SK-N-DZ (cell line): ENCODE data around the gene KIF9.
"Not testable (repeated sequence)": the region's sequence is repeated elsewhere in the genome, so short reads cannot be mapped to it uniquely, and the experiment has no call there.

Experiments used
- DNase-seq: peaks from one replicate; pipeline ENCODE4 v3.0.0-alpha.2; 2015; ENCODE audit warnings: low spot score

The KIF9 gene

GRCh38 chr3:47251689-47252088, 30.9 kb downstream of the KIF9 start:
- no peak for DNase-seq

- not testable (repeated sequence) for DNase-seq
Observed at GRCh38 chr3:47251085-47251484, 31.5 kb downstream of the KIF9 start.

- DNase-seq, result no peak
Observed at GRCh38 chr3:47250309-47251060, 32.1 kb downstream of the KIF9 start.

GRCh38 chr3:47247131-47248064, 35.2 kb downstream of the KIF9 start:
- no peak for DNase-seq

GRCh38 chr3:47245271-47245670, 37.3 kb downstream of the KIF9 start:
- no peak for DNase-seq

GRCh38 chr3:47244531-47245100, 38.0 kb downstream of the KIF9 start:
- no peak for DNase-seq

GRCh38 chr3:47243419-47244147, 39.0 kb downstream of the KIF9 start:
- no peak for DNase-seq

GRCh38 chr3:47239929-47240328, 42.7 kb downstream of the KIF9 start:
- no peak for DNase-seq

- no peak for DNase-seq
Observed at GRCh38 chr3:47238017-47238416, 44.6 kb downstream of the KIF9 start.

- no peak for DNase-seq
Observed at GRCh38 chr3:47228088-47228487, 54.5 kb downstream of the KIF9 start.

- no peak for DNase-seq
Observed at GRCh38 chr3:47227678-47228077, 54.9 kb downstream of the KIF9 start.

GRCh38 chr3:47225310-47225906, 57.2 kb downstream of the KIF9 start:
- no peak for DNase-seq

GRCh38 chr3:47223755-47224154, 58.8 kb downstream of the KIF9 start:
- DNase-seq, result no peak

GRCh38 chr3:47221798-47222197, 60.8 kb downstream of the KIF9 start:
- DNase-seq, result no peak

GRCh38 chr3:47210863-47211405, 71.7 kb downstream of the KIF9 start:
- DNase-seq, result no peak

GRCh38 chr3:47206022-47206421, 76.6 kb downstream of the KIF9 start:
- not testable (repeated sequence) for DNase-seq

- no peak for DNase-seq
Observed at GRCh38 chr3:47204875-47205274, 77.7 kb downstream of the KIF9 start.

GRCh38 chr3:47202542-47202941, 80.1 kb downstream of the KIF9 start:
- no peak for DNase-seq

GRCh38 chr3:47197287-47197686, 85.3 kb downstream of the KIF9 start:
- DNase-seq, result no peak

- no peak for DNase-seq
Observed at GRCh38 chr3:47194994-47195393, 87.6 kb downstream of the KIF9 start.
